GM12864 (cell line): ENCODE measurements around the gene DBNDD1.

Source experiments
- DNase-seq: peaks from one replicate; pipeline ENCODE4 v3.0.0-alpha.2; 2011; ENCODE audit warnings: low read depth
- H3K4me3 ChIP-seq: 2 replicates; pipeline ENCODE4 v1.5.1; 2011; ENCODE audit warnings: mild to moderate bottlenecking, low read depth, low read length, control low read depth
- TF ChIP-seq, protein P1 (sequence below): IDR thresholded peaks from 2 replicates; pipeline ENCODE4 v1.5.1; 2011; ENCODE audit warnings: low read depth, mild to moderate bottlenecking, moderate library complexity, low read length, control low read depth, inconsistent platforms; ENCODE audit errors: missing control alignments

DBNDD1 gene

DNA sequence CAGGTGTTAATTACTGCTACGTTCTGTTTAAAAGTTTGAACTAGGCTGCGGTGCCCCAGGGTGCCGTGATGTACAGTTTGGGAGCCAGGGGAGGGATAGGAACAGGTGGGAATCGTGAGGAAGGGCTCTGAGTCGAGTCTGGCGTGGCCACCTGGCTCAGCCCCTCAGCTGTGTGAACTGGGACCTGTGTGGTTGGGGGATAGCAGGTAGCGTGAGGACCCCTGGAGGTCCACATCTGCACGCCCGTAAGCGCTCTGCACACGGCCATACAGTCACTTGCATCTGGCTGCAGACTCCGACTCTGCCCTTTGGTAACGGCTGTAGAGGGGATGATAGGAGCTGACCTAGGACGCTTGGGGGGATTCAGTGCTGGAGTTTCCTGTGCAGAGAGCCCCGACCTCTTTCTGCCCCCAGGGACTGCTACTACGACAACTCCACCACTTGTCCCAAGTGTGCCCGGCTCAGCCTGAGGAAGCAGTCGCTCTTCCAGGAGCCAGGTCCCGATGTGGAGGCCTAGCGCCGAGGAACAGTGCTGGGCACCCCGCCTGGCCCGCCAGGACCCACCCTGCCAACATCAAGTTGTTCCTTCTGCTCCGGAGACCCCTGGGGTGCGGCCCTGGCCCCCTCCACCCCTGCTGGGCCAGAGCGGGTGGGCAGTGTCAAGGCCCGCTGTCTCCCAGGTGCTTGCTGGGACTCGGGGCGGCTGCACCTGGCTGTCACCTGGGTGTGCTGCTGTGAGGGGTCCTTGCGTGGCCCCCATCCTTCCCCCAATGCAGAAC, 53.6 kb downstream of the DBNDD1 start:
- no peak for DNase-seq
- no peak overlapping the region for H3K4me3 ChIP-seq
- TF ChIP-seq, protein P1, sequence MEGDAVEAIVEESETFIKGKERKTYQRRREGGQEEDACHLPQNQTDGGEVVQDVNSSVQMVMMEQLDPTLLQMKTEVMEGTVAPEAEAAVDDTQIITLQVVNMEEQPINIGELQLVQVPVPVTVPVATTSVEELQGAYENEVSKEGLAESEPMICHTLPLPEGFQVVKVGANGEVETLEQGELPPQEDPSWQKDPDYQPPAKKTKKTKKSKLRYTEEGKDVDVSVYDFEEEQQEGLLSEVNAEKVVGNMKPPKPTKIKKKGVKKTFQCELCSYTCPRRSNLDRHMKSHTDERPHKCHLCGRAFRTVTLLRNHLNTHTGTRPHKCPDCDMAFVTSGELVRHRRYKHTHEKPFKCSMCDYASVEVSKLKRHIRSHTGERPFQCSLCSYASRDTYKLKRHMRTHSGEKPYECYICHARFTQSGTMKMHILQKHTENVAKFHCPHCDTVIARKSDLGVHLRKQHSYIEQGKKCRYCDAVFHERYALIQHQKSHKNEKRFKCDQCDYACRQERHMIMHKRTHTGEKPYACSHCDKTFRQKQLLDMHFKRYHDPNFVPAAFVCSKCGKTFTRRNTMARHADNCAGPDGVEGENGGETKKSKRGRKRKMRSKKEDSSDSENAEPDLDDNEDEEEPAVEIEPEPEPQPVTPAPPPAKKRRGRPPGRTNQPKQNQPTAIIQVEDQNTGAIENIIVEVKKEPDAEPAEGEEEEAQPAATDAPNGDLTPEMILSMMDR, result no peak

DNA sequence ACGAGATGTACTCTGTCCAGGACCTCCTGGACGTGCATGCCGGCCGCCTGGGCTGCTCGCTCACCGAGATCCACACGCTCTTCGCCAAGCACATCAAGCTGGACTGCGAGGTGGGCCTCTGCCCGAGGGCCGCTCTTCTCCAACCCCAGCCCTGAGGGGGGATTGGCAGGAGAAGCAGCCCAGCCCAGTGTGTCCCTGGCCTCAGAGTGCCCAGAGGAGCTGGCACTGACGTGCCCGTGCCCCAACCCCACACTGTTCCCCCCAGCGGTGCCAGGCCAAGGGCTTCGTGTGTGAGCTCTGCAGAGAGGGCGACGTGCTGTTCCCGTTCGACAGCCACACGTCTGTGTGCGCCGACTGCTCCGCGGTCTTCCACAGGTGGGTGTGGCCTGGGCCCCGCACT, 55.1 kb downstream of the DBNDD1 start:
- TF ChIP-seq, protein P1, result no peak
- no peak overlapping the region for H3K4me3 ChIP-seq
- no peak for DNase-seq

DNA sequence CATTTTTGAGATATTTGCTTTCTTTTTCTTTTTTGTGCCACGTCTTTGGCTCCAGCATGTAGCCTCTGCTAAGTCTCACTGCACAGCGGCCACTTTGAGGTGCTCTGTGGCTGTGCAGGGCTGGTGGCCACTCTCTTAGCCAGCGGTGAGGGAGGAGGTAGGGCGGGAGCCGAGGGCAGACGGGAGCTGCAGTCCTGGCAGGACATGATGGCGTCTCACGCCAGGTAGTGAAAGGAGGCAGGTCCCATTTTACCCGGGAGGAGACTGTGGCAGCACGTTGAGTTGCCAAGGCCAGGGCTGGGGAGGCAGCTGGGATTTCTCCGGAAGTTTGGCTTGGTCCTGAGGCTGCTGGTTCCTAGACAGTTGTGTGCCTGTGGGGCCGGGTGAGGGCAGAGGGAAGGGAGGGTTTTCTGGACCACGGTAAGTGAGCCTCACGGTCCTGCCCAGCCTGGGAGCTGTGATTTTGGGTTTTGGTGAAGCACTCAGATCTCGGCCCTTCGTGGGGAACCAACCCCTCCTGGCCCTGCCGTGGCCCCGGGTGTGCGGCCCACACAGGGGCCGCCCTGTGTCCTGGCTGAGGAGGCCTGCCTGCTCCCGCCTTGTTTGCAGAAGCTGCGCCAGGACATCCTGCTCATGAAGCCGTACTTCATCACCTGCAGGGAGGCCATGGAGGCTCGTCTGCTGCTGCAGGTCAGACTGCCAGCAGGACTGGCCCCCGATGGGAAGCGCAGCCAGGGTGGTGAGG, 56.3 kb downstream of the DBNDD1 start:
- H3K4me3 ChIP-seq, result no peak overlapping the region
- TF ChIP-seq, protein P1, result no peak
- no peak for DNase-seq

- DNase-seq, result no peak
- no peak overlapping the region for H3K4me3 ChIP-seq
- TF ChIP-seq, protein P1, result no peak
These were observed 57.3 kb downstream of the DBNDD1 start for GRCh38 chr16:89961920-89962319.

GRCh38 chr16:89960966-89961365, 58.3 kb downstream of the DBNDD1 start:
- DNase-seq, result no peak
- no peak overlapping the region for H3K4me3 ChIP-seq
- TF ChIP-seq, protein P1, result no peak

GRCh38 chr16:89958596-89958995, 60.7 kb downstream of the DBNDD1 start:
- DNase-seq, result no peak
- TF ChIP-seq, protein P1, result no peak
- H3K4me3 ChIP-seq, result no peak overlapping the region
